IPS-15b (cell line): ENCODE measurements around the gene TCERG1L.
"Not testable (repeated sequence)": the region's sequence is repeated elsewhere in the genome, so short reads cannot be mapped to it uniquely, and the experiment has no call there.

ENCODE experiments used
- H3K27me3 ChIP-seq: one replicate; pipeline ENCODE4 v1.6.1; 2013; ENCODE audit warnings: low read length; ENCODE audit not compliant: control insufficient read depth, insufficient read depth
- H3K36me3 ChIP-seq: one replicate; pipeline ENCODE4 v1.6.1; 2013; ENCODE audit warnings: low read length; ENCODE audit not compliant: control insufficient read depth, insufficient read depth
- H3K4me1 ChIP-seq: one replicate; pipeline ENCODE4 v1.6.1; 2013; ENCODE audit warnings: mild to moderate bottlenecking, low read length; ENCODE audit not compliant: control insufficient read depth, insufficient read depth
- H3K4me3 ChIP-seq: one replicate; pipeline ENCODE4 v1.5.1; 2013; ENCODE audit warnings: low read depth, low read length
- H3K9ac ChIP-seq: one replicate; pipeline ENCODE4 v1.6.1; 2013; ENCODE audit warnings: low read depth, mild to moderate bottlenecking, low read length
- H3K9me3 ChIP-seq: one replicate; pipeline ENCODE4 v1.6.1; 2013; ENCODE audit warnings: mild to moderate bottlenecking, low read length; ENCODE audit not compliant: control insufficient read depth, insufficient read depth

TCERG1L gene

DNA sequence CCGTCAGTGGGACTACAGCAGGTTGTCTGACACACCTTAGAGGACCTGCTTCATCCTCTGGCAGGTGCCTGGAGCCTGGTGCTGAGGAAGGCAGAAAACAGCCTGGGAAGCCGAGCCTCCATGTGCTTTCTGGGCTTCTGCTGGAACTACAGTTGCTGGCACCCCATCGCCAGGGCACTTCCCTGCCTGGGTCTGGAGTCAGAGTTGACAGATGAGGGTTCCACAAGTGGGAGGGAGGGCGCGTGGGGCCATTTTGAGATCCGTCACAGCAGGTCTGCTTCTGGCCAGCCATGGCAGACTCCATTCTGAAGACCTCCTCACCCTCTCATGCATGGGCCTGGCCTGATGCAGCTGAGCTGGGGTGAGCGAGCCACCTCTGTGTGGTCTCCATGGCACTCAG, 33.2 kb upstream of the TCERG1L start:
- H3K4me3 ChIP-seq, result no peak overlapping the region
- H3K9me3 ChIP-seq, result no peaks in the 10 kb centered on the region
- no peaks in the 10 kb centered on the region for H3K4me1 ChIP-seq
- H3K27me3 ChIP-seq, result no peaks in the 10 kb centered on the region
- no peak overlapping the region for H3K9ac ChIP-seq
- no peaks in the 10 kb centered on the region for H3K36me3 ChIP-seq

DNA sequence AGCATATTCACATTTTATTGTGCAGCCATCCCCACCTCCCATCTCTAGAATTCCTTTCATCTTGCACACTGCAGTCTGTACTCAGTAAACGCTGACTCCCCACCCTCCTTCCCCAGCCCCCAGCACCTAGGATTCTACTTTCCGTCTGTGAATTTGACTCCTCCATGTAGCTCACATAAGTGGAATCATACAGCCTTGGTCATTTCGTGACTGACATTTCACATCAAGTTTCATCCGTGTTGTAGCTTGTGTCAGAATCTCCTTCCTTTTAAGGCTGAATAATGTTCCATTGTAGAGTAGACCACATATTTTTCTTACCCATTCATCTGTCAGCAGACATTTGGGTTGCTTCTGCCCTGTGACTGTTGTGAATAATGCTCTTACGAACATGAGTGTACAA, 26.2 kb upstream of the TCERG1L start:
- Histone ChIP-seq H3K27me3 (no peaks in the 10 kb centered on the region), H3K4me3 (no peak overlapping the region), H3K9me3 (no peaks in the 10 kb centered on the region), H3K9ac (no peak overlapping the region), H3K4me1 (no peaks in the 10 kb centered on the region), H3K36me3 (no peaks in the 10 kb centered on the region)

DNA sequence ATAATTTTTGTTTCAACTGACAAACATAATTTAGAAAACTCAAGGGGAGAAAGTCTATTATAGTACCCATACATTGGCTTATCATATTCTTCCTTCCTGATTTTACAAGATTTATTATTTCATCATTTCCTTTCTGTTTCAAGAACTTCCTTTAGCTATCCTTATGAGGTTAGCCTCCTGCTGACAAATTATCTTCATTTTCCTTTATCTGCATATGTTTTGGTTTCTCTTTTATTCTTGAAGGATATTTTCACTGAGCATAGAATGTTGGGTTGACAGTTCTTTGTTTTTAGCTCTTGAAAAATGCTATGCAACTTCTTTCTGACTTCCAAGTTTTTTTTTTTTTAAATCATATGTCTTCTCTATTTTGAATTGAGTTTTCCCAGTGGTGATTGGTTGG, 21.3 kb upstream of the TCERG1L start:
- Histone ChIP-seq H3K36me3 (no peaks in the 10 kb centered on the region), H3K27me3 (no peaks in the 10 kb centered on the region), H3K4me3 (no peak overlapping the region), H3K4me1 (no peaks in the 10 kb centered on the region), H3K9me3 (no peaks in the 10 kb centered on the region), H3K9ac (no peak overlapping the region)

DNA sequence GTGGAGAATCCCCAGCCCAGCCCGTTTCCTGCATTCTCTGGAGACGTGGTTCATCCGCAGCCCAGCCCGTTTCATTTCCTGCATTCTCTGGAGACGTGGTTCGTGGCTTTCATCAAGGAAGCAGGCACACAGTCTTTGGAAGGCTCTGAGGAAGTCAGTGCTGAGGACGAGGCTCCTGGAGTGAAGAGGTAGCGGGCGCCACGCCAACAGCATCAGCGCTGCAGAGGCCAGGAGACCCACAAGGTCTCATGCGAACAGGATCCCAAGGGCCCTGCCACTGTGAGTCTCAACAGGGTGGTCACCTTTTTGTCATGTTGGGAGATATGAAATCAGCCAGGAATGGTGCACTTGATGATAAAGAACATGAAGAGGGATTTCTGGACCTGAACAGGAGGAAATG, 12.4 kb upstream of the TCERG1L start:
- Histone ChIP-seq H3K9ac (no peak overlapping the region), H3K27me3 (peaks cover 2% of the 10 kb centered on the region), H3K4me3 (no peak overlapping the region), H3K36me3 (no peaks in the 10 kb centered on the region), H3K9me3 (no peaks in the 10 kb centered on the region), H3K4me1 (peaks cover 10% of the 10 kb centered on the region)

DNA sequence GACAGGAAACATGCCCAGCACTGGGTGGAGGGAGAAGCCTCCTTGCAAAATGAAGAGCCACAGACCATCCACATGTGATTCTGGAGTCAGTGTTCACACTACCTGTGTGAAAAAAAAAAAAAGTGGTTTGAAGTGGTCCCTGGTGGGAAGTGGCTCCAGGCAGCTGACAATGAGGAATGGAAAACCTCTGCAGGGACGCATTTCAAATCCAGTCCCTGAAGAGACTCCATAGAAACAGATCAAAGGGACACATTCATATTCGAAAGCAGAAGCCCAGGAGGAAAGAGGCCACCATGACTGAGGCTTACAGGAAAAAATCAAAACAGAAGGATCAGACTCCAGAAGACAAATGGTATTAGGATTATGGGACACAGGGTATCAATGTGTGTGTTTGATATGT, 11.5 kb upstream of the TCERG1L start:
- Histone ChIP-seq H3K36me3 (no peaks in the 10 kb centered on the region), H3K9ac (no peak overlapping the region), H3K27me3 (peaks cover 4% of the 10 kb centered on the region), H3K4me1 (peaks cover 10% of the 10 kb centered on the region), H3K4me3 (no peak overlapping the region), H3K9me3 (no peaks in the 10 kb centered on the region)

DNA sequence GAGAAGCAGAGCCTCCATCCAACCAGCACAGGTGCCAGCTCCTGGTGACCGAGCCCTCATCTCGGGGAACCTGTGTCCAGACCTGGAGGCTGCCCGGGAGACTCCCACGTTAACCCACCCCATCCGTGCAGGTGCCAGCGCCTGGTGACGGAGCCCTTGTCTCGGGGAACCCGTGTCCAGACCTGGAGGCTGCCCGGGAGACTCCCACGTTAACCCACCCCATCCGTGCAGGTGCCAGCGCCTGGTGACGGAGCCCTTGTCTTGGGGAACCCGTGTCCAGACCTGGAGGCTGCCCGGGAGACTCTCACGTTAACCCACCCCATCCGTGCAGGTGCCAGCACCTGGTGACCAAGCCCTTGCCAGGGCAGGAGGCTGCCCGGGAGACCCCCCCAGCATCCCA, 11.1 kb upstream of the TCERG1L start:
- H3K27me3 ChIP-seq, H3K36me3 ChIP-seq, H3K9ac ChIP-seq, H3K4me1 ChIP-seq, H3K4me3 ChIP-seq, H3K9me3 ChIP-seq: not testable (repeated sequence)

DNA sequence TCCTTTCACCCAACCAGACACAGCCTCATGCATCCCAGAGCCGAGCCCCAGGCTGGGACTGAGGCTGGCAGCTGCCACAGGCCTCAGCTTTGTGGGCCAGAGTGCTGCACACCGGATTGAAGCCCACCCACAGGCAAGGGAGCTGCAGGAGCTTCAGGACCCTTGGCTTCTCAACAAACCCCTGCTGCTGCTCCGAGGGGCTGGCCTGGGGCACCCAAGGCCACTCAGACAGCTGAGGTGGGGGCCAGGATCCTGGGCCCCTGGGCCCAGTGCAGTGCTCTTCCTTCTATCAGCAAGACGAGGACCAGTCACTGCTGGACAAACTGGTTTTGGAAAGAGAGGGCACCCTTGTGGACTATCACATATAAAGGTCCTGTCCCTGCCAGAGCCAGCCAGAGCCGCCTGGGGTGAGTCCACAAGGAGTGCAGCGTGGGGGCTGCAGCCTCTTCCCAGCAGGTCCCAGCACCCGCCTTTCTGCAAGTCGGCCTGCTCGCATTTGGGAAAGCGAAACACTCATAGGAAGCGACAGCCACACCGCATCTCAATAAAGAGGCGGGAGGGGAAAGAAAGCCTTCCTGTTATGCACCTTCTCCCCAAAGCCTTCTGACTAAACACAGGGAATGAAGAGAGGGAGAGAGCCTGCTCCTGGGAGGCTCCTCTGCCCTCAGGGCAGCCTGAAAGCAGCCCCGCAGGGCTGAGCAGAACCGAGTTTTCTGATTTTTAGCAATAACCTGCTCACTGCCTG, 9.5 kb upstream of the TCERG1L start:
- H3K36me3 ChIP-seq, result no peaks in the 10 kb centered on the region
- H3K4me1 ChIP-seq, result peaks cover 10% of the 10 kb centered on the region
- H3K9ac ChIP-seq, result no peak overlapping the region
- no peak overlapping the region for H3K4me3 ChIP-seq
- H3K9me3 ChIP-seq, result no peaks in the 10 kb centered on the region
- peaks cover 4% of the 10 kb centered on the region for H3K27me3 ChIP-seq

DNA sequence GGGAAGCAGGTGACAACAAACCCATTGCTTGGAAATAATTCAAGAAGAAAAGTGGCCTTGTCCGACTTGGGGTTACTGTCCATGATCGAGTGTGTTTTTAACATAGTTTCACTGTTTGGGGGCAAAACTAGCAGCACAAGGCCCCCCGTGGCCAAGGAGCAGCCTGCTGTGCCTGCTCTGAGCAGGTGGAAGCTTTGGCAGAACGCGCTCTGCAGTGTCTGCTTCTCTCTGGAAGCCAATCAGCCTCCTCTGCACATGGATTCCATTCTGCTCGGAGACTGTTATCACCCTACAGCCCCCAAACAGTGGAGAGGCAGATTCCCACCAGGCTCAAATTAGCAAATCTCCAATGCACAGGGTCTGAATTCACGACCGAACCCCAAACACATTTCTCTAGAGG, 7.3 kb upstream of the TCERG1L start:
- H3K9me3 ChIP-seq, result no peaks in the 10 kb centered on the region
- peaks cover 3% of the 10 kb centered on the region for H3K27me3 ChIP-seq
- peaks cover 10% of the 10 kb centered on the region for H3K4me1 ChIP-seq
- no peaks in the 10 kb centered on the region for H3K36me3 ChIP-seq
- no peak overlapping the region for H3K4me3 ChIP-seq
- H3K9ac ChIP-seq, result no peak overlapping the region

DNA sequence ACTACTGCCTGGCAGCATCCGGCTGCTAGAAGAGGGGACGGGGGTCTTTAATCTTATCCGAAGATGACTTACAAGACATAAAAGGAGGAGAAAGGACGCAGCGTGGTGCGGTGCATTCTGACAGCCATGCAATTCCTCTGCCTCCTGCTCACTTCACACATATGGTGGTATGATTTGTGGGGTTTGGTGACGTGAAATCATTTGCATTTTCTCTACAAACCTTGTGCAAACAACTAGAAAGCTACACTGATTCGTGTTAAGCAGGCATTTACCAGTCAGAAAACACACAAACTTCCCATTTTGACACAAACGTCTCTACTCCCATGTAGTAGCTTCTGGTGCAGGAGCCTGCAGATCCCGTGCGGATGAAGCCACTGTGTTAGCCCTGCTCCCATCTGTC, 6.8 kb upstream of the TCERG1L start:
- Histone ChIP-seq H3K4me3 (no peak overlapping the region), H3K9me3 (no peaks in the 10 kb centered on the region), H3K36me3 (no peaks in the 10 kb centered on the region), H3K9ac (no peak overlapping the region), H3K4me1 (peaks cover 10% of the 10 kb centered on the region), H3K27me3 (peaks cover 7% of the 10 kb centered on the region)

DNA sequence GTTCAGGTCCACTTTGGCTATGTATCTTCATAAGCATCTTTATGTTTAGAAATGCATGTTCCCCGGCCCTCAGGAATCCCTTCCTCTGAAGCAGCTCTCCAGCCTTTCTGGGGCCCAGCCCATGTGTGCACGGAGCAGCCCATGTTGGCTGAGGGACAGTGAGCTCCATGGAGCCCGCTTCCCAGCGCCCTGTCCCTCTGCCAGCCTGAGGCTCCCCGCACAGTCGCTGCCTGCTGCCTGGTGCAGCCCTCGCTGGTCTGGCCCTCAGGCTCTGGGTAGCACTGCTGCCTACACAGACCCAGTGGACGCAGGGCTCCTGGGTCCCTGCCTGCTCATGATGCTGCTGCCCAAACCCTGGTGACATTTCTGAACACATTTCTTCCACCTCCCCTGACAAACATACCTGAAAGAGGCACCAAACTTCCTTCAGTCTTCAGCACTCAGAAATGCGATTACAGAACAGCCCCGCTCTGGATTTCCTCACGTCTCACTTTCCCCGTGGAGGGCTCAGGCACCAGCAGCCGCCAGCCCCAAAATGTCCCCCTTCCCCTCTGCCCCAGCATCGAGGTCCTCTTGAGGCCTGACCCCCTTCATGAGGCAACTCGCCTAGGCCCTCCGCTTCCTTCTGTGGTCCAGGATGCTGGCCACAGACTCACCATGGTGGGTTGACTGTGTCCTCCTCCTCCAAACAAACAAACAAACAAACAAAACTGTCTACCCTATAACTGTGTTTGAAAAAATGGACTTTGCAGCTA, 5.0 kb upstream of the TCERG1L start:
- Histone ChIP-seq H3K4me3 (no peak overlapping the region), H3K9ac (no peak overlapping the region), H3K4me1 (peaks cover 7% of the 10 kb centered on the region), H3K9me3 (no peaks in the 10 kb centered on the region), H3K36me3 (no peaks in the 10 kb centered on the region), H3K27me3 (peaks cover 11% of the 10 kb centered on the region)

DNA sequence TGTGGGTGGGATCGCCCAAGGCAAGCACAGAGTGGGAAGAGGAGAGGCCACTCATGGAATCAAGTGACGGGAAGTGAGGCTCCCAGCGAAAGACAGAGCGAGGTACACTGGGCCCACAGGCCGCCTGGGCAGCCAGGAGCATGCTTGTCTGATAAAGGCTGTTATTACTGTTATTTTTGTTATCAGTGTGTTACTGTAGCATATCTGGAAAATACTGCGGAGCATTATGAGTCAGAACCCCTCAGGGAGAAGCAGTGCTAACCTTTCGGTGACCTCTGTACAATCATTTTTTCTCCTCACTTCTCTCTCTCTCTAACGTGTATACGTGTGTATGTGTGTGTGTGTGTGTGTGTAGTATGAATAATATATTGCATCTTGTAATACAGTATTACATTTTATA, 3.8 kb upstream of the TCERG1L start:
- no peak overlapping the region for H3K4me3 ChIP-seq
- H3K27me3 ChIP-seq, result peaks cover 16% of the 10 kb centered on the region
- H3K9me3 ChIP-seq, result no peaks in the 10 kb centered on the region
- H3K36me3 ChIP-seq, result no peaks in the 10 kb centered on the region
- H3K9ac ChIP-seq, result no peak overlapping the region
- H3K4me1 ChIP-seq, result peaks cover 3% of the 10 kb centered on the region

DNA sequence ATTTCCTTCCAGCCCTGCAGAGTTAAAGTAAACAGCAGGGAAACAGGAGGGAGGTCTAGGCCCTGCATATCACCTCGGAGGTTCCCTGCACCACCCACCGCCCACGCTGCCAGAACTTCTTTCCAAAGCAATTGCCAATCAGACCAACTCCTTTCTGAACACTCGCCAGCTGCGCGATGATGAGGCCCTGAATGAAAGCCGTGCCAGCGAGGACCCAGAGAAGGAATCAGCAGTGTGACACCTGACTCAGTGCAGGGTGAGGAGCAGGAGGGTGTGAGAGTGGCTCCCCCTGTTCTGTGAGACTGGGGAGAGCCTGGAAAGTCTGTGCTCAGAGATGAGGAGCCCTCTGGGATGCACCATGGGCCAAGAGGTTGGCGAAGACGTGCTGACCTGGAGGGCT, 3.3 kb upstream of the TCERG1L start:
- no peaks in the 10 kb centered on the region for H3K36me3 ChIP-seq
- peaks cover 18% of the 10 kb centered on the region for H3K27me3 ChIP-seq
- H3K4me1 ChIP-seq, result peaks cover 4% of the 10 kb centered on the region
- H3K9me3 ChIP-seq, result no peaks in the 10 kb centered on the region
- H3K9ac ChIP-seq, result no peak overlapping the region
- H3K4me3 ChIP-seq, result no peak overlapping the region
